Measurements from ENCODE around the gene TBXT.
"Not testable (repeated sequence)": the region's sequence is repeated elsewhere in the genome, so short reads cannot be mapped to it uniquely, and the experiment has no call there.

TBXT gene

GRCh38 chr6:166167801-166168615, at the start of gene TBXT:
Gene TBXT, minus strand, starts transcription at chr6:166167851. Its CDS starts 260 bp downstream, at chr6:166167591.
- no peak for DNase-seq (ENCODE audit: low spot score)

- no peak for DNase-seq (ENCODE audit: low spot score)
Observed at GRCh38 chr6:166207284-166207561, 39.6 kb upstream of the TBXT start.

- no peak for DNase-seq (ENCODE audit: low spot score)
Observed at GRCh38 chr6:166206510-166207283, 39.0 kb upstream of the TBXT start.

- no peak for DNase-seq (ENCODE audit: low spot score)
Observed at GRCh38 chr6:166206066-166206465, 38.4 kb upstream of the TBXT start.

- DNase-seq (ENCODE audit: low spot score), result no peak
Observed at GRCh38 chr6:166204852-166205650, 37.4 kb upstream of the TBXT start.

- no peak for DNase-seq (ENCODE audit: low spot score)
Observed at GRCh38 chr6:166203641-166204222, 36.1 kb upstream of the TBXT start.

GRCh38 chr6:166203003-166203640, 35.5 kb upstream of the TBXT start:
- no peak for DNase-seq (ENCODE audit: low spot score)

GRCh38 chr6:166202321-166202733, 34.7 kb upstream of the TBXT start:
- DNase-seq (ENCODE audit: low spot score), result no peak

- no peak for DNase-seq (ENCODE audit: low spot score)
Observed at GRCh38 chr6:166201878-166202277, 34.2 kb upstream of the TBXT start.

GRCh38 chr6:166197361-166197760, 29.7 kb upstream of the TBXT start:
- no peak for DNase-seq (ENCODE audit: low spot score)

GRCh38 chr6:166195860-166196238, 28.2 kb upstream of the TBXT start:
- DNase-seq (ENCODE audit: low spot score), result no peak

- no peak for DNase-seq (ENCODE audit: low spot score)
Observed at GRCh38 chr6:166194914-166195859, 27.5 kb upstream of the TBXT start.

GRCh38 chr6:166192557-166192956, 24.9 kb upstream of the TBXT start:
- DNase-seq (ENCODE audit: low spot score), result no peak

- DNase-seq (ENCODE audit: low spot score), result no peak
Observed at GRCh38 chr6:166192136-166192535, 24.5 kb upstream of the TBXT start.

GRCh38 chr6:166179704-166180103, 12.1 kb upstream of the TBXT start:
- DNase-seq (ENCODE audit: low spot score), result no peak

- DNase-seq (ENCODE audit: low spot score), result no peak
Observed at GRCh38 chr6:166176106-166176505, 8.5 kb upstream of the TBXT start.

GRCh38 chr6:166175093-166175492, 7.4 kb upstream of the TBXT start:
- not testable (repeated sequence) for DNase-seq (ENCODE audit: low spot score)

- DNase-seq (ENCODE audit: low spot score), result no peak
Observed at GRCh38 chr6:166174031-166174430, 6.4 kb upstream of the TBXT start.

- no peak for DNase-seq (ENCODE audit: low spot score)
Observed at GRCh38 chr6:166173281-166173951, 5.8 kb upstream of the TBXT start.

- no peak for DNase-seq (ENCODE audit: low spot score)
Observed at GRCh38 chr6:166172546-166172945, 4.9 kb upstream of the TBXT start.
